Hematopoietic multipotent progenitor cell treated with erythropoietin and hydrocortisone succinate and interleukin-3 and kit ligand, for 8 days (in vitro differentiated cells): Measurements from ENCODE around the gene MATCAP1.

Experiments used
- DNase-seq: peaks from one replicate; pipeline ENCODE4 v3.0.0-alpha.2; 2015

MATCAP1 gene

DNA sequence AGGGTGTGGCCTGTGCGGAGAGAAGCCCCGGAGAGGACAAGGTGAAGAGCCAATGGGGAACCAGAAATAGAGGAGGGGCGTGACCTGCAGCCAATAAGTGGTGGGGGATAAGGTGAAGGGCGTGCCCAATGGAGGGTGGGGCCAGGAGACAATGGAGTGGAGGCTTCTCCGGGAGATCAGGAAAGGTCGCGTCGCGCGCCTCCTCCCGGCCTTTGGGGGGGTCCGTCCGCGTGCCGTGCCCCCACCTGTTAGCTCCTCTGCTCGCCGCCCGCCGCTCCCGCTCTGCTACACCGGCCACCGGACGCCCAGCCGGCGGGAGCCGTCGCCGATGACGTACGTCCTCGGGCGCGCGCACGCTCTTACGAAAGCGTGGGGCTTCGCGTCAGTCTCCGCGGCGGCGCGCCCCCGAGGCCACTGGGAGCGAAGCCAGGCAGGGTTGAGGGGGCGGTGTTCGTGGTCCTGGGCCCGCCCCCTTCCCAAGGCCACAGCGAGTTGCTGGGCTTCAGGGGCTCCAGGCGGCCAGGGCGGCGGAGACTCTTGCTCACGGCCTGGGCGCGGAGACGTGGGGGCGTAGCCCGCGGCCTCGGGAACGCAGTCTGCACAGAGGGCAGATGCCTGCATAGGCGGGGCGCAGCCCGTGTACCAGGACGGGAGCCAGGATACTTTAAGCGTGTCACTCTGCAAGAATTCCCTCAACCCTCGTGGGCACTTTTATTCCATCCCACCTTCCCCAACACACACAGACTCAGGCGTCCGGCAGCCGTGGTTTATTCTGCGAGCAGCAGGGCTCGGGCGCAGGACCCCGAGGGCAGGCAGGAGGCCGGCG lies at the start of gene MATCAP1:
TSS of gene MATCAP1 (minus strand) at position 337 of the 826 bp plus-strand sequence. CDS start 3,353 bp downstream, outside the sequence.
- DNase-seq, result peak; percentile 99

DNA sequence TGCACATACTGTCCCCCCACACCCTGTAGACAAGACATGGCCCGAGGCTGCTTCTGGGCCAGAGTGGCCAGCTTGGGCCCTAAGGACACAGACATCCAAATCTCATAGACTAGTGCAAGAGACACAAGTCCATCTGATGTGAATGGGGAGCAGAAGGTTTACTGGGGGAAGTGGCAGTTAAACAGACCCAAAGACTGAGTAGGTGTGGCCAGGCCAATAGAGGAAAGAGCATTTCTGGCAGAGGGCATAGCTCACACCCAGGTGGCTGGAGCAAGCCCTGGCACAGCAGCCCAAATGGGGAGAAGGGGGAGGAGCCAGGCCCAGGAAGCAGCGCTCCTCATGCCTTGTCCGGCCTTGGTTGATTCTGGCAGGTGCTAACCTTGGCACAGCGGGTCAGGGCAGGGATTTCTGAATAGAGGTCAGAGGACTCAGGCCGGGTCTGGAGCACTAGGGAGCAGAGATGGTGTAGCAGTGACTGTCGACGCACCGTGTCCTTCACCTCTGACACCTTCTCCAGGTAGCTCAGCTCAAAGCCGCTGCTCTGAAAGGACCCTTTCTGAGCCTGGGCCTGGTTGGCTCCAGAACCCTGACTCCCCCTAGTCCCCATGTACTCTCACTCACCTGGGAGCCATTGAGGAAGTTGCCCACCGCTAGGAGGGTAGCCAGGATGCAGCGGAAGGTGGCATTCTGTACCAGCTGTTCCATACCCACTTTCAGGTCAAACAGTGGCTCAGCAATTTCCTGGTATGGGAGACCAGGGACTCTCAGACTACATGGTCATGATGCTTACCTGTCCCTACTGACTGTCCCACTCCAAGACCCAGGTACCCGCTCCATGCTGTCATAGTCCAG lies 47.3 kb upstream of the MATCAP1 start:
- DNase-seq, result no peak

DNA sequence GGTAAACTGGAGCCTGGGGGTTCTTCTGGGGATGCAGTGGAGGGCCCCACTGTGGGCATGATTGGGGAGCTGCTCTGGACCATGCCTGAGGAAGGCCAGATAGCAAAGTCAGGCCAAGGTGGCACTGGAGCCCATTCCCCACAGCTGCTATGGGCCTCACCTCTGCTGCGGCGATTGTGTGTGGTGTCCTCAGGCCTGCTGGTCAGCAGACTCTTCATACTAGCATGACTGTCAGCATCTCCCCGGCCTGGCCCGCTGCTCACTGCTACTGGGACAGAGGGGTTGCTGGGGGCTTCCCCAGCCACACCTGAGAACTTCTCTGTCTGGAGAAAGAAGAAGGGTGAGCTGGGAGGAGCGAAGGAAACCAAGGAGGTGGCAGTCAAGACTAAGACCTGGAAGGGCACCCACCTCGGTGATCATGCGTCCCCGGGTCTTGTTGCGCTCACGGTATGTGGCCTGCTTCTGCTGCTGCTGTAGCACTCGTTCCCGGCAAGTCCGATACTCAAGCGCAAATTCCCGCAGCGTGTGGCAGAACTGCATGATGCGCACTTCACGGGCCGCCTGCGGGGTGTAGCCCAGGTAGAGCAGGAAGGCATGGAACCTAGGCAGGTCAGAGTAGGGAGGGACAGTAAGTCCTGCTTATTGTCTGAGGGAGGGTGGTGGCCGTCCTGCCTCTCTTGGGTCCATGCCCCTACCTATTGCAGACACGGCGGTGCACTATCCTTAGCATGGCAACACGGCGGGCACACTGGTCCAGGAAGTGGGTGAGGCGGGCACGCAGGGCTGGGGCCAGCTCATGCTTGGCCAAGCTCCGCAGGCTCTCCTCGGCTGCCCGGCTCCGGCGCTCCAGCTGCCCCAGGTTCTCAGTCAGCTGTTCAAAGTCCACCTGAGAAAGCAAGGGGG lies 46.4 kb upstream of the MATCAP1 start:
- DNase-seq, result no peak

GRCh38 chr16:67228905-67229304 lies 45.1 kb upstream of the MATCAP1 start:
- DNase-seq, result no peak

GRCh38 chr16:67228034-67228785 lies 44.4 kb upstream of the MATCAP1 start:
- DNase-seq, result no peak

DNA sequence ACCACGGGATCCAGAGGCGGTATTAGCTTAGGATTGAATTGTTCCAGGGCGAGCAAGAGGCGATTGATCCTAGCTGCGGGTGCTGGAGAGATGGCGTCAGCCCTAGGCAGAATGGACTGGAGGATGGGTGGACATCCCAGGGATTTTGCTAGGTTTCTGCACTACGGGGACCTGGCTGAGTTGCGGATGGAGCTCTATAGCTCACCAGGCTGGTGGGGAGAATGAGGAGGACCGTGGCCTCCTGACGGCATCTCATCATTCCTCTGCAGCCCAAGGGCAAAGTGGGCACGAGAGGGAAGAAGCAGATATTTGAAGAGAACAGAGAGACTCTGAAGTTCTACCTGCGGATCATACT lies 43.8 kb upstream of the MATCAP1 start:
- no peak for DNase-seq

- DNase-seq, result peak; percentile 99
Measured at GRCh38 chr16:67226804-67227566, 43.2 kb upstream of the MATCAP1 start, which contains the start of gene TMEM208. Gene TMEM208, plus strand, starts transcription at chr16:67227130. Its CDS starts 89 bp downstream, at chr16:67227219.

- no peak for DNase-seq
Measured at GRCh38 chr16:67226295-67226803, 42.6 kb upstream of the MATCAP1 start.

DNA sequence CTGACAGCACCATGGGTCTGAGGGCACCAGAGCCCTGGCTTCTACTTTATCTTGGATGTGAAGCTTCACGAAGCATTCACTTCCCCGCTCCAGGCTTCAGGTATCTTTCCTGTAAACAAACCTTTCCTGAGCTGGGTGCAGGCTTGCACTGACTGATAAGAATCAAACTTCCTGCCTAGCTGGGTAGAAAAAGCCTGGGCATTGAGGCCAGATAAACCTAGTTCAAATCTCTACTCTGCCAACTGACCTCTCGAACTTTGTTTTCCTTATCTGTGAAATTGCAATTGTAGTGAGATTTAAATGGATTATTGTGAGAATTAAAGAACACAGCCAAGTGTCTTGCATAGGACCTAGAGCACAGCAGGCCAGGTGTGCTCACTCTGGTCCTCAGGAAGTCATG lies 40.2 kb upstream of the MATCAP1 start:
- no peak for DNase-seq

DNA sequence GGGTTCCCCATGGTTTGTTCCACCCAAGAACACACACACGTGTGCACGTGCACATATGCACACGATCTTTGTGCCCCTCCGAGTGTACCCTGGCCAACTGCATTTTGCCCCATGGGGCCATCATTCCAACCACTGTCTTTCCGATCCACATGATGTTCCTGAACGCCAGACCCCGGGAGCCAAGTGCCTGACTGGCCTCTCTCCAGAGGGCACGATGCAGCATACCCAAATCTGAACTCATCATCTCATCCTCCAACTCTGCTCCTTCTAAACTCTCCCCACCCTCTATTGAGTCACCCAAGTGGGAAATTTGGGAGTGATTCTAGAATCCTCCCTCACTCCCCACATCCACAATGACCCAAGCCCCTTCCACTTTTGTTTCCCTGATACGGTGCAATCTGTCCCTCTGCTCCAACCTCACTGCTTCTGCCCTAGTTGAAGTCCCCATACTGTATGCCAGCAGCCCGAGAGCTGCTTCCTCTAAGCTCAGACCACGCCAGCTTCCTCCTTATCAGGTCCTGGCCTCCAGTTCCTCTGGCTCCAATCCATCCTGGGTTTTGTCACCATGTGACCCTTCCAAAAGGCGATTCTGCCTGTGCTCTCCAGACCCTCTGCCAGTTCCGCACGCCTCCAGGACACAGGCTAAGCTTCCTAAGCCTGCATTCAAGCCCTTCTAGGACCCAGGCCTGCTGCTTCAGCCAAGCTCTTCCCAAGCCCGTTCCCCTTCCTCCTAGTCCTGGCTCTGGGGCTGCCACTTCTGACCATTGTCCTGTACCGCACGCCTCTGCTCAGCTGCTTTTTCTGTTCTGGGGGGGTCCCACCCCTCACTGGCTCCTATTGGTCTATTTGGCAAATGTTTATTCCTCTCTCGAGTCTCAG lies 33.1 kb upstream of the MATCAP1 start:
- peak; percentile 93 for DNase-seq

- DNase-seq, result no peak
Measured at GRCh38 chr16:67215706-67216105, 31.9 kb upstream of the MATCAP1 start.

GRCh38 chr16:67213197-67214019 lies 29.6 kb upstream of the MATCAP1 start:
- no peak for DNase-seq

DNA sequence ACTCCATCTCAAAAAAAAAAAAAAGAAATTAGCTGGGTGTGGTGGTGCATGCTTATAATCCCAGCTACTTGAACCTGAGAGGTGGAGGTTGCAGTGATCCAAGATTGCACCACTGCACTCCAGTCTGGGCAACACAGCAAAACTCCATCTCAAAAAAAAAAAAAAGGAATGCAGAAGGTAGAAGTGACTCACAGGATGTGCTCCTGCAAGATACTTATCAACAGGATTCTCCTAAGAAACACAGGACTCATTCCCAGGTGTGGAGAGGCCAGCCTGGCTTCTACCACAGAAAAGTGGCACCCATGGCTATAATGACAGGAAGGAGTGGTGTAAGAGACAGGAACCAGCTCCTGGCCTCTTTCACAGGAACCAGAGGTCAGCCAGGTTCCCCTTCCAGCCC lies 29.0 kb upstream of the MATCAP1 start:
- DNase-seq, result no peak

DNA sequence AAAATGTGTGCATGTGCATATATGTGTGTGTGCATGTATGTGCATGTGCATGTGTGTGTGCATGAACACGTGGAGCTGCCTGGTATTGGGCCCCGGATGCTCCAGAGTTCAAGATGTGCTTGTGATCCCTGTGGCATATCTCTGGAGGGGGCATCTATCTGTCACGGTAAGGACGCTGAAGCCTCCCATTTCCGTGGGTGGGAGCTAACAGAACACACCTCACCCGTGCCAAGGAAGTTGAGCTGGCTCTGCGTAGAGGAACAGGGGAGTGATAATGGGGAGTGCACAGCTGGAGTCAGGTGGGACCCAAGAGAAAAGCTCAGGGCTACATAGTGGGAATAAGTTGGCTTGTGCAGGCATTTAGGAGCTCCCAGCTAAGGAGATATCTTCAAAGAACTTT lies 27.9 kb upstream of the MATCAP1 start:
- DNase-seq, result no peak

- no peak for DNase-seq
Measured at GRCh38 chr16:67210069-67210937, 26.5 kb upstream of the MATCAP1 start.

- DNase-seq, result no peak
Measured at GRCh38 chr16:67209565-67209964, 25.8 kb upstream of the MATCAP1 start.

DNA sequence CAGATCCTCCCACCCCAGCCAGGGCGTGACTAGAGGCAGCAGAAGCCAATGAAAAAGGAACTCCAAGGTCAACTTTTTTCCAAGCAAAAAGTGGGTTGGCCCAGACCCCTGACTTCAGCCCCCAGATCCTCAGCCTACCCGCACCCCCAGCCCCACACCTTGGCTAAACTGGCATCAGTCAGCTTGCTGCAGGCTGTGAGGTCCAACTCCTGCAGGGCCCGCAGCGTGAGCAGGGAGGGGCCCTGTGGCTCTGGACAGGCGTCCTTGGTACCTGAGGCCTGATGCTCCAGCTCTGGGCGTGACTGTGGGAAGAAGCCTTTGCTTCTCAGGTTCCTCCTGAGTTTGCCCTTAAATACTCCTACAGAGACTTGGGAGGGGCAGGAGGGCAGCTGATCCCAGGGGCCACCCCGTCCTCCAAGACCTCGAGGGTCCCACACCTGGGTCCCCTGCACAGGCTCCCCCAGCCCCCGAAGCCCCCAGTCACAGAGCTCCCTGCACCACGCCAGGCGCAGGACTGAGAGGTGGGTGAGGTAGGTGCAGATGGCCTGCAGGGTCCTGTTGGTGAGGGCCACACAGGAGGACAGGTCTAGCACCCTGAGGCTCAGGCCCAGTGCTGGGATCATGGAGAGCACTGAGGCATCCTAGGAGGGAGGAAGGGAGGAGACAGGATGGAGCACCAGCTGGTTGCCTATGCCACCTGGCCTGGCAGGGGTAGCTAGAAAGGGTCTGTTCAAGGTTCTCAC lies 24.6 kb upstream of the MATCAP1 start:
- no peak for DNase-seq
